ENCODE measurements around the gene ATP8A2. TPM values are rescaled to one million over a fixed set of nuclear protein-coding genes. Genes with fewer than 3 reads are reported as not detected.
A peak's percentile ranks its signal among the peaks of the same experiment; 100 is the strongest.

The ATP8A2 gene
- total RNA-seq, 1 experiment from 2014 or later, result 0.64 TPM

- no peak for DNase-seq (ENCODE audit: low read depth)
Measured at GRCh38 chr13:25847145-25847544, 475.4 kb downstream of the ATP8A2 start.

DNA sequence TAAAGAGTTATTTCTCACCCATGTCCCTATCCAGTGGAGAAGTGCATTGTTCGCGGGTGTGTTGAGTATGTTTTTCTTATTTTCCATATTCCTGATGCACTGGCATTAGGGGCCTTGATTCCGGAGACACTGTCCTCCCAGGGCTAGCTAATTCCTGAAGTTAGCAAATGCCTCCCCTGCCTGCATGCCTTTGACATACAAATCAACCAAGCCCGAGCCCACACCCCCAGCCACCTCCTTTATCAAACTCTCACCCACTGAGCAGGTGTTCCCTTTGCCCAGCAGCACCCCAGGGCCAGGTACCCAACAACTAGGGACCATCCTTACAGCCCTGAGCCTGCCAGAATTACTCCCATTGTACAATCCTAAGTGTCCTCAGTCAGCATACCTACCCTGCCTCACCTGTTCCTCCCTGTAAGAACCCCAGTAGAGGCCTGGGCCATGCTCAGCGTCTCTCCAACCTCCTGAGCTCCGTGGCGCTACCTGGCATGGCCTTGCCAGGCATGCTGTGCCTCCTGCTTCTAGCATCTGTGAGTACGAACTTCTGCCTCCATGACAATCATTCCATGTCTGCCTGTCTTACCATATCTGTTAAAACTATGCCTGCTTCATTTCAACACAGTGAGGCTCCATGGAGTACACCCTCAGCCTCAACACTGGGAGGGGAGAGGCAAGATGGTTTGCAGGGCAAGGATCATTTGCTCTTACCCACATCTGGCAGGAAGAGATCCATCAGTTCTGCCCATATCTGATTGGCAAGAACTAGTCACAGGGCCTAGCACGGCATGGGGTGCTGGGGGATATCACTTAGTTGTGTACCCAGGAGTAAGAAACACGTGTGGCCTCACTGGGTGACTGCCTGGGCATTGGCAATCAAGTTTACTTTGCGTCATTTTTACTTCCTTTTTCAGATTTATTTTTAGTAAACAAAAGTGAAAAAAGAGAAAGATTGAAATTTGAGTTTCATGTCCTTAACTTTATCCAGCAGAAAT lies 476.2 kb downstream of the ATP8A2 start:
- DNase-seq (ENCODE audit: low read depth), result no peak

DNA sequence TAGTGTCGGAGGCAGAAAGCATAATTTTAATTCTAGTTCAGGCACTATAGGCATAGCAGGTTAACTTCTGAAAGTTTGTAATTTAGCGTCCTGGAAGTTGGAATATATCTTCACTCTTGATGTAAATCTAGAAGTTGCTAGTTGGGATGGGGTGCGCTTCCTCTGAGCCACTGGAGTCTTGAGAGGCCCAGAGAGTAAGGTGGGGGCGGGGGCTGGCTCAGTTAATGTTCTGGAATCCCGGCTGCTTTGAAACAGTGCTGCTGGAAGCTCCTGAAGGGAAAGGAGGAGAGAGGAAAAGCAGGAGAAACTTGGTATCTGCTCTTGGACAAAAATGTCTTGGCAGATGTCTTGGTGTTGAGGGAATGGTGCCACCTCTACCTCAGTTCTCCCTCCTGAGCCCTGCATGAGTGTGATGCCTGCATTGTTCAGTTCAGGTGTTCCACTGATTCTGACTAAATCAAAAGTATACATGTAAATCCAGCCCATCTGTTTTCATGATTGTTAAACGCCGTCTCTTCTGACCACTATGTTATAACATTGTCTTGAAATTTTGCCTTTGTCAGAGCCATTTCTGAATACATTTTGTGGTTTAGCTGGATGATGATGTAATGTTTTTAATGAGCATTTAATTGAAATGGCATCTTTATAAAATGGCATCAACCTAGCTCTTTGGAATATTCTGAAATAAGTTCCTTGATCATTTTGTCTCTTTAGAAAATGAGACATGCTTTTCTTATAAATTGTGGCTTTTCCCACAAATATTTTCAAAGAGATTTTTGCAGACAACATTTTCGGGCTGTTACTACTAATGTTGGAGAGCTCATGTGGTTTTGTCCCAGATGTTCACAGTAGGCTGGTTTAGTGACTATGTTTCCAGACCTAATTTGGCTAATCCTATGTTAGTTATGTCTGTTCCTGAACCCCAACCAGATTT lies 477.3 kb downstream of the ATP8A2 start:
- DNase-seq (ENCODE audit: low read depth), result no peak

DNA sequence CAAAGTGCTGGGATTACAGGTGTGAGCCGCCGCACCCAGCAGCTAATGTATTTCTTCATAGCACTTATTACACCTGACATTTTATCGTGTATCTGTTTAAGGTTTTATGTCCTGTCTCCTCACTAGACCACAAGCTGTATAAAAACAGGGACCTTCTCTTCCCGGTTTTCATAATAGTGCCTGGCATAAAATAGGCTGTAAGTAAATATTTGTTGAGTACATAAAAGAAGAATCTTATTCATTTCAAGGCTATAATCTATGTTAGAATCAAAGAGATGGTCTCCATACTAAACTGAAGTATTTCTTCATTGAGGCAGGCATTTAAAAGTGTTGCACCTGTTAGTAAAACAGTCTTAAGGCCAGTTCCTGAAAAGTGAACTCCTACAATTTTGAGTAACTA lies 486.1 kb downstream of the ATP8A2 start:
- DNase-seq (ENCODE audit: low read depth), result no peak

GRCh38 chr13:25859528-25859927 lies 487.8 kb downstream of the ATP8A2 start:
- DNase-seq (ENCODE audit: low read depth), result no peak

- DNase-seq (ENCODE audit: low read depth), result no peak
Measured at GRCh38 chr13:25860265-25860664, 488.5 kb downstream of the ATP8A2 start.

DNA sequence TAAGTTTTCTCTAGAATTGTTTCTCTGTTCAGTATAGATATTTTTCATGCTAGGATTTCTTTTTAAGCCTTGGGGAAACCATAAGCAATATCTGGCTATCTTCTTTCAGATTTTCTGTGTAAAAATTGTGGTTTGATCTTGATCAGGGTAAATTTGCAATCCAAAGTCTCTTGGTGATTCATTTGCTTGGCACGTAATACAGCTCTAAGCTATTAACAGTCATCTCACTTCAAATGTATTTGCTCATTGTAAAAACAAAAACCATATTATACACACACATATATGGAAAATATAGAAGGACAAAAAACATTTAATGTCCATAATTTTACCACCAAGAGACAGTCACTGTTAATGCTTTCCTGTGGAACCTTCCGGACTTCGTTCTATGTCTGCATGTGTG lies 489.1 kb downstream of the ATP8A2 start:
- peak; percentile 77 for DNase-seq (ENCODE audit: low read depth)

- no peak for DNase-seq (ENCODE audit: low read depth)
Measured at GRCh38 chr13:25862156-25862555, 490.4 kb downstream of the ATP8A2 start.

GRCh38 chr13:25864116-25864515 lies 492.3 kb downstream of the ATP8A2 start:
- no peak for DNase-seq (ENCODE audit: low read depth)

- no peak for DNase-seq (ENCODE audit: low read depth)
Measured at GRCh38 chr13:25864936-25865335, 493.2 kb downstream of the ATP8A2 start.

- DNase-seq (ENCODE audit: low read depth), result no peak
Measured at GRCh38 chr13:25865391-25865790, 493.6 kb downstream of the ATP8A2 start.

GRCh38 chr13:25867038-25867437 lies 495.3 kb downstream of the ATP8A2 start:
- no peak for DNase-seq (ENCODE audit: low read depth)

DNA sequence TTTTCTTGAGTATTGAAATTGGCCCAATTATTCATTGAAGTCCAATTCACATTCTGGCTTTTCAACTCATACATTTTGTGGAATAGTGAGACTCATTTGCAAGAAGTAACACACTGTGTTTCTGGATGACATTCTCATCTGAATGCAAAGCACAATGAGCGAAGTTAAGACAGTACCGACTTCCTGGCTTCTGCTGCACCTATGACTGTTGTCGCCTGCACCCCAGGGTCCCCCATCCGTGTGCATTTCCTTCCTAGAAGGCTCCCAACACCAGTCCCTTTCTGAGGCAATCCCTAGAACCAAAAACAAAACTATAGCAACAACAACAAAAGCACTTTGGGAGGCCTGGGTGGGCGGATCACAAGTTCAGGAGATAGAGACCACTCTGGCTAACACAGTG lies 496.7 kb downstream of the ATP8A2 start:
- no peak for DNase-seq (ENCODE audit: low read depth)

DNA sequence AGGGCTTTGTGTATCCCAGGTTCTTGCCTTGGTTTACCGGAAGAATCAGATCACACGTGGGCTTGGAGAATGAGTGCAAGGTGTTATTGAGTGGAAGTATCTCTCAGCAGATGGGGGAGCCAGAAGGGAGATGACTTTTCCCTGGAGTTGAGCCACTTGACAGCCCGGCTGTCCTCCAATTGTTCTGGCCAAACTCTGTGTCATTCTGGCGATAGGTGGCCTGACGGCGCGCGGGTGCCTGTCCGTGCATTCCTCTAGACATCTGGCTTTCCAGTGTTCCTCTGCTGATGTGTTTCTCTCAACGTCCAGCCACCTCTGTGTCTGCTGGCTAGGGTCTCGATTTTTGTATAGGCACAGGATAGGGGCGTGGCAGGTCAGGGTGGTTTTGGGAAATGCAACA lies 498.2 kb downstream of the ATP8A2 start:
- DNase-seq (ENCODE audit: low read depth), result no peak

DNA sequence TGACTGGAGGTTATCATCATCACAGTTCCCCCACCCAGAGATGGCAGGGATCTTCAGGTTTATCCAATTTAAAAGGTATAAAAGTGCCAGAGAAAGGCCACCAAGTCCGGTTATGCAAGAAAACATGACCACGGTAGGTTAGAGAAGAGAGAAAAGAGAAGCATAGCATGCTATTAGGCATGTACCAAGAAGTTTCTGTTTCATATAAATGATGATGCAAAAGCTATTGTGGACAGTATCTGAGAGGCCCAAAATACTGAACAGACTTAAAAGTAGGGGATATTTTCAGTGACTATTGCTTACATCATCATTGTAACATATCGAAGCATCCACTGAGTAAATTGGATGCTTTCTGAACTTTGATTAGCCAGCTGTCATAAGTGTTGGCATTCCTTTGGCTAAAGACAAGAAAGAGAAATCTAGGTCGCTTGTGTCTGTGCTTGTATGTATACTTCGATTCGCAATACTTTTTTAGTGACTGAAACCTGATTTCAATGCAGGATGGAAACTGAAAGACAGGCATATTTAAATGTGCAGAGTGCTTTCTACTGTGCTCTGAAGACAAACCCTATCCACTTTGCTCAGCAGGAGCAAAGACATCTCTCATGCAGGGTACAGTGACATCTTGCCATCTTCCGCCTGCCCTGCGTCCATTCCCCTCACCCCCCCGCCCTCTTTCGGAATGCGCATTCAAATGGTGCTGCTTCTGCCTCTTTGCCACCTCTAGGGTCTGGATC lies 499.8 kb downstream of the ATP8A2 start:
- DNase-seq (ENCODE audit: low read depth), result no peak

- no peak for DNase-seq (ENCODE audit: low read depth)
Measured at GRCh38 chr13:25872481-25873241, 500.9 kb downstream of the ATP8A2 start.

- DNase-seq (ENCODE audit: low read depth), result no peak
Measured at GRCh38 chr13:25873242-25873612, 501.5 kb downstream of the ATP8A2 start.

- no peak for DNase-seq (ENCODE audit: low read depth)
Measured at GRCh38 chr13:25874064-25874737, 502.4 kb downstream of the ATP8A2 start.

DNA sequence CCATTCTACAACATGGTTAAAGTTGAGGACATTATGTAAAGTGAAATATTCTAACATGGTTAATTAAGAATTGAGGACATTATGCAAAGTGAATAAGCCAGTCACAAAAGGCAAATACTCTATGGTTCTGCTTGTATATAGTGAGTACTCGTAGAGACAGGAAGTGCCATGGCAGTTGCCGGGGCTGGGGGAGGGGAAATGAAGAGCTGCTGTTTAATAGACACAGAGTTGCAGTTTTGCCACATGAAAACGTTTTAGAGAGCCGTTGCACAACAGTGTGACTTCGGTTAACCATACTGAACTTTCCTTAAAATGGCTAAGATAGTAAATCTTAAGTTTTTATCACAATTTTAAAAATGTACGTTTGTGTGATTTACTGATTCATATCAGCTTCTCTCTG lies 503.1 kb downstream of the ATP8A2 start:
- DNase-seq (ENCODE audit: low read depth), result no peak

GRCh38 chr13:25876247-25876646 lies 504.5 kb downstream of the ATP8A2 start:
- no peak for DNase-seq (ENCODE audit: low read depth)

All from HT1080 (cell line).